Nephron (organoid): ENCODE results near the gene PACS1.
"Not testable (repeated sequence)": the region's sequence is repeated elsewhere in the genome, so short reads cannot be mapped to it uniquely, and the experiment has no call there.

Experiments
- H3K27ac Mint-ChIP-seq, 3 experiments: 2 replicates each; pipeline ENCODE4 v1.8.0; 2020; ENCODE audit warnings: mixed read lengths in 3 of 3, mild to moderate bottlenecking in 2 of 3, moderate library complexity in 1 of 3
- H3K27me3 Mint-ChIP-seq: 2 replicates; pipeline ENCODE4 v1.8.0; 2021; ENCODE audit warnings: low read depth, mild to moderate bottlenecking, moderate library complexity, mixed read lengths
- H3K36me3 Mint-ChIP-seq: 2 replicates; pipeline ENCODE4 v1.8.0; 2020; ENCODE audit warnings: low read depth, mixed read lengths
- H3K4me1 Mint-ChIP-seq: 2 replicates; pipeline ENCODE4 v1.8.0; 2020; ENCODE audit warnings: mixed read lengths
- H3K4me3 Mint-ChIP-seq, 3 experiments: 2 replicates each; pipeline ENCODE4 v1.8.0; 2020; ENCODE audit warnings: mild to moderate bottlenecking in 3 of 3, mixed read lengths in 3 of 3, moderate library complexity in 2 of 3
- H3K9me3 Mint-ChIP-seq: 2 replicates; pipeline ENCODE4 v1.8.0; 2020; ENCODE audit warnings: mixed read lengths
- CTCF ChIP-seq, 3 experiments: fragments of 200-600 bp; sonication (generic); IDR thresholded peaks; one replicate each; pipeline ENCODE4 v1.5.0; 2021; ENCODE audit warnings: antibody characterized with exemption in 3 of 3; ENCODE audit not compliant: unreplicated experiment in 3 of 3

Gene PACS1

GRCh38 chr11:66247295-66247694, 177.2 kb downstream of the PACS1 start:
- Mint-ChIP-seq H3K9me3 (no peaks in the 10 kb centered on the region), H3K4me1 (peaks cover 19% of the 10 kb centered on the region), H3K27ac (no peak overlapping the region), H3K4me3 (no peak overlapping the region), H3K27me3 (no peaks in the 10 kb centered on the region), H3K36me3 (peaks cover 14% of the 10 kb centered on the region)
- TF ChIP-seq CTCF (IDR thresholded peaks at IDR 0.05; ENCODE audit: unreplicated experiment in 3 of 3) = no peak

GRCh38 chr11:66247801-66248200, 177.7 kb downstream of the PACS1 start:
- no peak overlapping the region for H3K27ac Mint-ChIP-seq
- peaks cover 14% of the 10 kb centered on the region for H3K36me3 Mint-ChIP-seq
- TF ChIP-seq CTCF (IDR thresholded peaks at IDR 0.05; ENCODE audit: unreplicated experiment in 3 of 3) = no peak
- H3K4me3 Mint-ChIP-seq = no peak overlapping the region
- peaks cover 15% of the 10 kb centered on the region for H3K4me1 Mint-ChIP-seq
- no peaks in the 10 kb centered on the region for H3K9me3 Mint-ChIP-seq
- no peaks in the 10 kb centered on the region for H3K27me3 Mint-ChIP-seq

GRCh38 chr11:66248903-66249302, 178.8 kb downstream of the PACS1 start:
- TF ChIP-seq CTCF (IDR thresholded peaks at IDR 0.05; ENCODE audit: unreplicated experiment in 3 of 3) = no peak
- Mint-ChIP-seq H3K9me3 (no peaks in the 10 kb centered on the region), H3K27ac (no peak overlapping the region), H3K36me3 (peaks cover 14% of the 10 kb centered on the region), H3K27me3 (no peaks in the 10 kb centered on the region), H3K4me1 (peaks cover 10% of the 10 kb centered on the region), H3K4me3 (no peak overlapping the region)

DNA sequence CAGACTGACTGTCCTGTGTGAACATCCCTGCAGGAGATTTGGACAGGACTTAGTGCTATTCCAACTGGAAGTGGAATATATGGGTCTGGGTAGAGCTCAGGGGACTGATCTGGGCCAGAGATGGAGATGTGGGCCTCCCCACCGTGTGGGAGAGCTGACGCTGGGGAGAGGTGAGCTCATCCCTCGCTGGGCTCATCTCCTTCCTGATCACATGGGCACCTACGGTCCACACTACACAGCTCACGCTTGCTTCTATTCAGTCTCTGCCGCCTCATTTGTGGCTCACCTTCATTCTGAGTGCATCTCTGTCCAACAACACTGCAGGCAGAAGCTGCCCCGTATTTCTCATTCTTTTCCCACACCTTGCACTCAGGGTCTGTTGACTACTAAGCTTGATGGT, 181.7 kb downstream of the PACS1 start:
- H3K36me3 Mint-ChIP-seq = peaks cover 5% of the 10 kb centered on the region
- peaks cover 3% of the 10 kb centered on the region for H3K27me3 Mint-ChIP-seq
- no peaks in the 10 kb centered on the region for H3K9me3 Mint-ChIP-seq
- H3K27ac Mint-ChIP-seq = no peak overlapping the region
- H3K4me1 Mint-ChIP-seq = peaks cover 3% of the 10 kb centered on the region
- TF ChIP-seq CTCF (IDR thresholded peaks at IDR 0.05; ENCODE audit: unreplicated experiment in 3 of 3) = no peak
- peak overlapping the region in 1 of 3 experiments; percentile 16 for H3K4me3 Mint-ChIP-seq

GRCh38 chr11:66253081-66253480, 183.0 kb downstream of the PACS1 start:
- peak overlapping the region in 2 of 3 experiments; percentile 26 to 60 for H3K4me3 Mint-ChIP-seq
- H3K27ac Mint-ChIP-seq, H3K36me3 Mint-ChIP-seq, H3K27me3 Mint-ChIP-seq, H3K4me1 Mint-ChIP-seq, H3K9me3 Mint-ChIP-seq: not testable (repeated sequence)

- peaks cover 4% of the 10 kb centered on the region for H3K27me3 Mint-ChIP-seq
- no peak overlapping the region for H3K27ac Mint-ChIP-seq
- H3K36me3 Mint-ChIP-seq = peaks cover 28% of the 10 kb centered on the region
- peak in 1 of 3 experiments; percentile 46 for TF ChIP-seq CTCF (IDR thresholded peaks at IDR 0.05; ENCODE audit: unreplicated experiment in 3 of 3)
- H3K4me3 Mint-ChIP-seq = peak overlapping the region; percentile 83 to 93 (median 92)
- H3K9me3 Mint-ChIP-seq = no peaks in the 10 kb centered on the region
- peaks cover 21% of the 10 kb centered on the region for H3K4me1 Mint-ChIP-seq
Measured at GRCh38 chr11:66258473-66258893, 188.4 kb downstream of the PACS1 start.
